NK-92 (cell line): ENCODE results near the gene CNTN2.

ENCODE experiments used
- DNase-seq: peaks from one replicate; lab custom pipeline; 2025; ENCODE audit not compliant: unreplicated experiment; lab: John Stamatoyannopoulos, UW

The CNTN2 gene

DNA sequence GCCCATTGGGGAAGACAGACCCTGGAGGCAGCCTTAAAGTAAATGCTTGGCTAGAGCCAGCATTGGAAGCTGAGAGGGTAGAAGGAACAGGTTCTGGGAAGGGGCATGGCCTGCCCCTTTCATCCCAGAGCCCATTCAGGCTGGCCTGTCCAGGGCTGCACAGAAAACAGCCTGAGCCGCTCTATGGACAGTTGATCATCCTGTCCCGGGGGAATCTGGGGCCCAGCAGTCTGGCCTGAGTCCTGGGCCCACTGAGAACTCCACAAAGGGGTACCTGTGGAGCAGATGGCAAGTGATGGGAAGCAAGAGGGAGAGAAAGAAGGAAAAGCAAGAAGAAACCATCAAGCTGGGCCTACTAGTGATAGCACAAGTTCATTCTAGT, 28.0 kb downstream of the CNTN2 start:
- DNase-seq = no peak

DNA sequence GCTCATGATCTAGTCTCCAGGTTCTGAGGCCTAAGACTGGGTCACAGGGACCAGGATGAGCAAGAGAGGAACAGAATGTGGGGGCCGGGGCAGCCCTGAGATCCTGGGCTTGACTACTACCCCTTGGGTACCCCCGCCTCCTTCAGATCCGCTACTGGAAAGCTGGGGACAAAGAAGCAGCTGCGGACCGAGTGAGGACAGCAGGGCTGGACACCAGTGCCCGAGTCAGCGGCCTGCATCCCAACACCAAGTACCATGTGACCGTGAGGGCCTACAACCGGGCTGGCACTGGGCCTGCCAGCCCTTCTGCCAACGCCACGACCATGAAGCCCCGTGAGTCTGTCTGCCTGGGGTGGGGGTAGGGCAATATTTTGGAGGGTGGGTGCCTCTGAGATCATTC, 28.8 kb downstream of the CNTN2 start:
- DNase-seq = no peak

GRCh38 chr1:205072286-205072685, 29.3 kb downstream of the CNTN2 start:
- DNase-seq = no peak

DNA sequence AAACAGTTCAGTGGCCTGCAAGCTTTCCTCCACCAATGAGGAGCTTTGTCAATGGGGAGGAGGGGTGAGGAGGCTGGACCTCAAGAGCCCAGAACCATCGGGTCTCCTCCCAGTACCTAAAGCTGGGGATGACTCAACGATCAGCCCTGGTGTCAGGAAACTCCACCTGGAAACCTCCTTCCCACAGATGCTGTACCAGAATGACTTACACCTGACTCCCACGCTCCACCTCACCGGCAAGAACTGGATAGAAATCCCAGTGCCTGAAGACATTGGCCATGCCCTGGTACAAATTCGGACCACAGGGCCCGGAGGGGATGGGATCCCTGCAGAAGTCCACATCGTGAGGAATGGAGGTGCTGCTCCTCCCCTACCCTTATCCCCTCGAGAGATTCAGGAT, 29.9 kb downstream of the CNTN2 start:
- no peak for DNase-seq

DNA sequence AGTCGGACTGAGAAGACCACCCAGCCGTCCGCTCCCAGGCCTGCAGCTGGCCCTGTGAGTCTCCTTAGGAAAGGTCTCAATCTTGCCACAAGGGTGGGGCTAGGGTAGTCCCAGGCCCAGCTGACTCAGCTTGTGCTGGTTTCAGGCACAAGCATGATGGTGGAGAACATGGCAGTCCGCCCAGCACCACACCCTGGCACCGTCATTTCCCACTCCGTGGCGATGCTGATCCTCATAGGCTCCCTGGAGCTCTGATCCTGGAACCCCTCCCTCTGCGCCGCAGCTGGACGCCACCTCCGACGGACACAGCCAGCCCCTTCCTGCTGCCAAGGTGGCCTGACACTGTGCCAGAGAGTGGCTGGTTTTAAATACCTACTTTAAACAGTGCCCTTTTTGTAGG, 30.5 kb downstream of the CNTN2 start:
- no peak for DNase-seq

DNA sequence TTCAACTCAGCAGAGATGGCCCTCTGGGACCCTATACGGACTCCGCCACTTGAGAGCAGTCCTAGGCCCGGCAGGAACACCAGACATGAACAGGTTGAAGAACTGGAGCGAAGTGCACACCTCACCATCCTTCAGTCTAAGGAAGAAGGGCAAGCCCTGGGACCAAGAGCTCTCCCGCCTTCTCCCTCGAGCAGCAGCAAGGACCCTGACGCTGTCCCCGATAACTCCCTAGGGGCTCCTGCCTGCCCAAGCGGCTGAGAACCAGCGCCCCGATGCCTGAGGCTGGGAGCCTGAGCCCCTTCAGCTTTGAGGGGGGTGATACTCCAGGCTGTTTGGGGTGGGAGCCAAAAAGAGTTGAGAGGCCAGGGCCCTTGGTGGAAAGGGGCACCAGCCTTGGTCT, 31.1 kb downstream of the CNTN2 start:
- no peak for DNase-seq

- DNase-seq = no peak
Measured at GRCh38 chr1:205074513-205074912, 31.5 kb downstream of the CNTN2 start.

GRCh38 chr1:205075642-205076155, 32.7 kb downstream of the CNTN2 start:
- DNase-seq = no peak

- no peak for DNase-seq
Measured at GRCh38 chr1:205076245-205076761, 33.3 kb downstream of the CNTN2 start.

DNA sequence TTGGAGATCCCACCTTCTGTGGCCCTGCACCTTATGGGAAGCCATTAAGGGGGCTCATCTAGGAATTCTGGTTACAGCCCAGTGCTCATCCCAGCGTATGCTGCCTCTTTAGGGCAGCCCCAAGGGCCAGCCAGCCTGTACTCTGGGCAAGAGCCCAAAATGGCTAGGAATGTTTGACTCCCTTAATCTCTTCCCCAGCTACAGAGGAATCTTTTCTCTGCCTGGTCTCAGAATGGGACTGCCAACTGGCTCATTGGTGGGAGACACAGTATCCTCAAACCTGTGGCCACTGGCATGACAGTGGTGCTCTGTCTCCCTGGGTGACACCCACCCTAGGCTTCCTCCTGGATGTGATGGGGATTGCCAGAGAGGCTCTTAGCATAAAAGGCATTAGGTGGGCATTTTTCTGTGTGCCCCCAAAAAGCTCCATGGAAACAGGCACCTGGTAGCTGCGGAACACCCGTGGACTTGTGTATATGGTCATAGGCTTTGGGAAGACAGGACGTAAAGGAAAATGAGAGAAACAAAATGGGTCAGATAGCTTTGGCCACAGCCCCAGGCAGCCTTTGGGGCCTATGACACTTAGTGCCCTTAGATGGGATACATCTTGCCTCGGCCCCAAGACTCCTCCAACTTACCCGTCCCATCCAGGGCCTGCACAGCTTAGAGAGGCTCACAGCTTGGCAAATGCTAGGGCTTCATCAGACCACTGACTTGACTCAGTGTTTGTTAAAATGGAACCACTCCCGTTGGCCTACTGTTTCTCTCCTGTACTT, 34.3 kb downstream of the CNTN2 start:
- no peak for DNase-seq

DNA sequence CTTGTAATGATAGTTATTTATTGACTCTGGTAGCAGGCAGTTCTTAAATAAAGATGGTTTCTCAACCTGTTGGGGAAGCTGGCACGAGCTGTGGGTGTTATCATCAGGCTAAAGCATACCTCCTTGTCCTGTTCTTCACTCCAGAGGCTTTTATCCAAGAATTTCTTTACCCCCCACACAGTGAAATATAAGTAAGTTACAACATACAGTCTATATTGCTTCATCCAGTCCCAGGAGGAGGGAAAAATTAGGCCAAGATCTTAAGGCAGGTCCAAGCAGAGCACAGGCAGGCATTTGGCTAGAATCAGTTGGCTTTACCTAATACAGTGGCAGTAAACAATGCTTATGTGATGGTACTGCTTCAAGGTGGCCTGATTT, 34.9 kb downstream of the CNTN2 start:
- DNase-seq = no peak

GRCh38 chr1:205082431-205082830, 39.4 kb downstream of the CNTN2 start:
- DNase-seq = no peak

DNA sequence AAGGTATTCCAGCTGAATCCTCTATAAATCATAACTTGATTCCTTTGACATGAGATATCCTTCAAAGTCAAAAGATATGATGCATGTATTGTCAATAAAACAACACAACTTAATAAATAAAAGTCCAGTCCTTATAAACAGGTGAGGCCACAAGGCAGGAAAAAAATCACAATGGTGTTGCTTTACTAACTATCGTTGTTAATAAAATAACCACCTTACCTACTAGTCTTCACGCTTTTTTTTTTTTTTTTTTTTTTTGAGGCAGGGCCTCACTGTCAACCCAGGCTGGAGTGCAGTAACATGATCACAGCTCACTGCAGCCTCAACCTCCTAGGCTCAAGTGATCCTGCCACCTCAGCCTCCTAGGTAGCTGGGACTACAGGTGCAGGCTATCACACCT, 41.3 kb downstream of the CNTN2 start, which contains the start of gene TMEM81:
Gene TMEM81, minus strand, starts transcription at position 101 of the 400 bp plus-strand sequence. CDS start 140 bp downstream, outside the sequence.
- DNase-seq = no peak

DNA sequence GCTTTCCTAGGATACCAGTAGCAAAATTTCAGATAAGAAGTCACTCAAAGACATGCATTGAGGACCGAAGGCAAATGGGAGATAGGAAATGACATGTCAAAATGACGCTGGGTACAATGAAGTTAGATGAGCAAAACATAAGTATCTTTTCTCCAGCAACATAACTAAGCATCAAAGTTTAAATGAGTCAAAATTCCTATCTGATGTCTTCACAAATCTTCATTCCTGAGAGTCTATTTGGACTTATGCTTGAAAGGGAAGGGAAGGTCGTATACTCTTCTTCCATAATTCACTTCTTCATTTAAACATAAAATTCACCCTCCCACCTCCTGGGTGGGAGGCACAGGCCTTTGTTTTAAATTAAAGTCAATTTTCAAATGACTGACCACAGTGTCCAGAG, 45.3 kb downstream of the CNTN2 start:
- DNase-seq = no peak

GRCh38 chr1:205091043-205091740, 48.2 kb downstream of the CNTN2 start:
- DNase-seq = no peak

DNA sequence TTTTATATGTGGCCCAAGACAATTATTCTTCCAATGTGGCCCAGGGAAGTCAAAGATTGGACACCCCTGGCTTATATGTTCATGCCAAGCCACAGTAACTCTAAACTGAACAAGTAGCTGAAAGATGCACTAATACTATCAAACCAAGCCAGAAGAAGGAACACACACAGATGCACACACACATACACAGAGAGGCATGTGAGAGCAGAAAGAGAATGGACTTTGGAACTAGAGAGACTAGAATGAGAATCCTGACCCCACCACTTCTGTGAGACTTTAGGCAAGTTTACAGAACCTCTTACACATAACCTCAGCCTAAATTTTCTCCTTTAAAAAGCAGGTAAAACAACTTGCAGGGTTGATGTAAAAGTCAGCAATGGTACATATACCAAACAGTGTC, 52.4 kb downstream of the CNTN2 start:
- DNase-seq = no peak

GRCh38 chr1:205098242-205098641, 55.2 kb downstream of the CNTN2 start:
- DNase-seq = no peak

- no peak for DNase-seq
Measured at GRCh38 chr1:205102404-205102803, 59.4 kb downstream of the CNTN2 start.

- no peak for DNase-seq
Measured at GRCh38 chr1:205107327-205107726, 64.3 kb downstream of the CNTN2 start.

GRCh38 chr1:205108464-205108863, 65.5 kb downstream of the CNTN2 start:
- DNase-seq = no peak

GRCh38 chr1:205109269-205109668, 66.3 kb downstream of the CNTN2 start:
- no peak for DNase-seq

DNA sequence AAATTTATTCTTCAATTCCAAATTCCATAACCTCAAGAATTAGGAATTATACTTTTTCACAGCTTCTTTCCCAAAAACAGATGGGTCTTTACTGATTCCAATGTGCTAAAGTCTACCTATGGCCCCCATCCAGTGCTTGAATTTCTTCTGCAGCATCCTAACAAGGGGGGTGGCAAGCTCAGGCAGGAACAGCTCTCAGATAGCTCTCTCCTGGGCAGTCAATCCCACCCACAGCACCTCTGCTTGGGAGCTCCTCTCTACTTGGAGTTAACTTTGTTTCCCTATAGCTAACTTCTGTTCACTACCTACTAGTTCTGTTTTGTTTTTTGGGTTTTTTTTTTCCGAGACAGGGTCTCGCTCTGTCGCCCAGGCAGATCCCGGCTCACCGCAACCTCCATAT, 66.7 kb downstream of the CNTN2 start:
- DNase-seq = no peak
